Activated CD4-positive, alpha-beta T cell treated with anti-CD3 and anti-CD28 coated beads for 4 hours (primary cell): ENCODE data around the gene TUNAR.

Experiments
- DNase-seq, 2 donors: peaks; one replicate each; pipeline ENCODE4 v3.0.0-alpha.2; 2020

TUNAR gene

DNA sequence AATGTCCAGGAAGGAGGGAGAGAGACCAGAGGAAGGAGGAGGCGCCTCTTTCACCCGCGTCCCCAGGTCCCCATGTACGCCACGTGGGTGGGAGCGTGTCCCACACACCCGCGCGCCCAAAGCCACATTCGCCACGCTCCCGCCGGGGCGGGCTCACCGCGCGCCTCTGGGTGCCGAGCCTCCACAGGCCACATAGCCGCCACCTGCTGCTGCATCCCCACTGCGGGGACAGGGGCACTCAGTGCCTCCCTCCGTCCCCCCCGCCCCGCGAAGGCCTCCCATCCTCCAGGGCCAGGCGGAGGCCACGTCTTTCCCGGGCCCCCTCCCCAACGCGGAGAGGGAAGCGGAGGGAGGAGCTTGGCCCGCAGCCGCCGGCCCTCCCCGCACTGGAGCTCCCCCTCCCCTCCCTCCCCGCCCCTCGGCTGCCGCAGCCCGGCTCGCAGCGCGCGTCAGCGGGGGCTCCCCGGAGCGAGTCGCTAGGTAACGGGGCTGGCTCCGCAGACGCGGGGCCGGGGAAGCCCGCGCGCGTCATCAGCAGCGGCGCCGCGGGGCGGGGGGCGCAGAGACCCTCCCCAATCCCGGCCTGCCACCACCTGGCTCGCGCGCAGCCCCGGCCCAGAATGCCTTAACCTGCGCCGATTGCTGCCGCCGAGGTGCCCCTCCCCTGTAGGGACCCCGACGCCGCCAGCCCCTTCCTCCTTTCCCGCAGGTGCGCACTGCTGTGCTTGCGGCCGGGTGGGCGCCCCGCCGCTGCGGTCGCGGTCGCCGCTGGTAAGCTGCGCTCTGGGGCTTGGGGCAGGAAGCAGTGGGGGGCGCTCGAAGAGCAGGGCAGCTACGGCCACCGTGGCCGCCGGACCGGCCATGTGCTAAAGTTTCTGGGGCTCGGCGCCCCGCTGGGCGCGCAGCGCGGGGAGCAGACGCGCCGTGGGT, 536 bp upstream of the TUNAR start:
- no peak for DNase-seq

GRCh38 chr14:95877633-95878032, 1.0 kb downstream of the TUNAR start:
- no peak for DNase-seq

- no peak for DNase-seq
These were observed 7.7 kb downstream of the TUNAR start for GRCh38 chr14:95884377-95884776.

GRCh38 chr14:95885278-95885677, 8.6 kb downstream of the TUNAR start:
- no peak for DNase-seq

GRCh38 chr14:95885866-95886265, 9.2 kb downstream of the TUNAR start:
- DNase-seq: no peak

DNA sequence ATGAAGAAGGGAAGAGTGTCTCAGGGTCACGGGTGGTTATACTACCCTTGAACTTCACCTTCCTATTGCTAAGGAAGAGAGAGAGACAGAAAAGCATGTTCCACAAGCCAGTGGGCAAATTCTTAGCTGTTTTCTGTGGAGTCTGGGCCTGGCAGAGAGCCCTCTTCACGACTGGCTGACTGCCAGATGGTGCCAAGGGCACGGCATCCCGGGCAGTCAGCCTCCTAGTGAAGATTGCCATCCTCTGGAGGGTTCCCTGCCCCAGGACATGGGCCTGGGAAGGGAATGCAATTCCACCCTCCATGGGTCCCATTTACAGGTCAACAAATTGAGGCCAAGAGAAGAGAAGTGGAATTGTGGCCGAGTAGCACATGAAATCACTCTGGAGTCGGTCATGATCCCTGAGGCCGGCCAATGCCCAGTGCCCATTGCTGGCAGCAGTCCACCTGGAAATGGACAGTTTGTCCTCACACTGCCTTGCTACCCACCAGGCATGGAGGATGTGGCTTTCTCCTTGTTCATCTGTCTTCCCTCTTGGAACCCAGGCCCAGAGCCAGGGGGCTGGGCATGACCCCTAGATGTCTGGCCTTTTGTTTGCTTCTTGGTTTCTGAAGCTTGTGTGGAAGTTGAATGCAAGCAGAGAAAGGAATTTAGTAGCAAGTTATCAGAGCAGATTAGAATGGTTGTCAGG, 9.9 kb downstream of the TUNAR start:
- DNase-seq: no peak

DNA sequence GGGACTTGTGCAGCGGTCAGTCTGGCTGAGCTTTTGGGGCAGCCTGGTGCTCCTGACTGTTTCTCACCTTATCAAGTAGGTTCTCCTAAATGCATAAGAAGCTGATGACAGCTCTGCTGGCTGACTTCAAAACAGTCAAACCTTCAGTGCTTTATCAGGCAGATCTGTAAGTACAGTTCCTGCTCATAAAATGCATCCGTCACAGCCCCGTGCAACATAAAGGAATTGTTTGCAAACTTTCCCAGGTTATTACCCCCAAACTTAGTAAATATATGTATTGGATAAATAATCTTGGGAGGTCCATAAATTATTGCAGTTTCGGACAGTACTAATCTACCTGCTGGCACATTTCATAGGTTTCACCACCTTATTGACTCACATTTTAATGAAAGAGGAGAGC, 10.7 kb downstream of the TUNAR start:
- DNase-seq: no peak

DNA sequence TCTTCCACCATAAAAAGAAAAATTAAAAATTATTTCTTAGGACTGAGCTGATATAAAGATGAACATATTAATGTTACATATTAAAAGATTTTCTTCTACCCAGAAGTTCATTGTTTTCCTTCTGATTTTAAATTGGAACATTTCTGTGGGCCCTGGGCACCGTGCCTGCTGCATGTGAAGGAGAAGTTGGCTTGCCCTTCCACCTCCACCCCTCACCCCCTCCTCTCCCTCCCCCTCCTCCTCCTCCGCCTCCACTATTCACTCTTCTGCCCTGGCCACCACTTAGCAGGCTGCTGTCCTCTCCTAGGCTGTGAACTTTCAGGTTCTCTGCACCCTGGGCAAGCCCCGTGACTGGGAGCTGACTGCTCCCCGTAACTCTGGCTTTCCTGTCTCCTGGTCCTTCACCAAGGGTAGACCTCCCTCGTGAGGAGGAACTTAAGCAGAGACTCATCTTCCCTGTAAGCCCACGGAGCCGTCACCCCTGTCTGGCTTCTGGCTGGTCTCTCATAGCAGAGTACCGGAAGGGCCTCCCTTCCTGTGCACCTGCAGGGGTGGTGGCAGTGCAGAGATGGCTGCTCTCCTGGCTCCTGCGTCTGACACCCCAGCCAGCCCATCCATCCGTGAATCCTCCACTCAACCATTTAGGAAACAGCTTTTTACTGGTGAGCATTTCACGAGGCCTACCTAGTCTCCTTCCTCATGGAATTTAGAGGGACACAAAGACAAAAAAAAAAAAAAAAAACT, 12.8 kb downstream of the TUNAR start:
- no peak for DNase-seq

- DNase-seq: no peak
These were observed 15.1 kb downstream of the TUNAR start for GRCh38 chr14:95891742-95892141.

DNA sequence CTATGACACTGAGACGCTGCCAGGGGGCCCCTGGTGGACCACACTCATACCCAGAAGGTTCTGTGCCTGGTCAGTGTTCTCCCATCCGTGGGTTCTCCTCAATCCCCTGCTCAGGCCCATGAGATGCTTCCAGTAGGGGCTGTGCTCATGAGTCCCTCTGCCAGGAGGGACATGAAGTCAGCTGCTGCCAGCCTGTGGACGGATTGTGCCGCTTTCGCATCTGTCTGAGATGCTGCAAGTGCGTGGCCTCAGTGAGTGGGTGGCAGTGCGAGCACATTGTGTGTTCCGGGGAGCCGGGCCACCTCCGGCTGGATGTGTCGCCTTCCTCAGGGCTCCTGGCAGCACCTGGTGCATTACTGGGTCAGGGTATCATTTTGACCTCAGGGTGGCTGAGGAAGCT, 15.5 kb downstream of the TUNAR start:
- DNase-seq: no peak

GRCh38 chr14:95895720-95896119, 19.1 kb downstream of the TUNAR start:
- DNase-seq: peak in 1 of 2 donors; percentile 5

DNA sequence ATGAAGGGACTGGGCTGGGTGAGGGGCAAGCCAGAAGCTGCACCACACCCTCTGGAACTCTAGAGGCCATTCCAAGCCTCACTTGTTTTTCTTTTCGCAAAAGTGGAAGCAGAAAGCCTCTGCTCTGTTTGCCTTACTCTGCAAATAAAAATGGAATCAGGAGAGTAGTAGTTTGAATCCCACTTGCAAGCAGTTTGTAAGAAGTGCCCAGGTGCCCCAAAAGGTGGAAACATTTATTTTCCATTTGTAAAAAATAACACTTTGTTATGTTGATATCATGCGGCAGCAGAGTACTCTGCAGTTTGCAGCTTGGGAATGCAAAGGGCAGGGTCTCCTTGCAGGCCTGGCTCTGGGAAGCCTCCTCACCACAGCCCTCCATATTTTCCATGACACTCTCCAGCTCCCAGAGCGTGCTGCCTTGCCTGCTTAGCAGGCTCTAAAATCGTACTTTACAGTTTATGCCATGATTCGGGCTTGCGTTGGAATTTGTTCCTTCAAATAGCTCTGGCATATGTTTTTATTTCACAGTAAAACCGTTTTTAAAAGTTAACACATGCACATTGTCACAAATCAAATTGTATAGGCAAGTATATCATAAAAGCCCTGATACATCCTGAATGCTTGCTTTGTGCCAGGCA, 20.0 kb downstream of the TUNAR start:
- DNase-seq: no peak

GRCh38 chr14:95897280-95897679, 20.6 kb downstream of the TUNAR start:
- no peak for DNase-seq

- no peak for DNase-seq
These were observed 24.4 kb downstream of the TUNAR start for GRCh38 chr14:95901054-95901453.

GRCh38 chr14:95902273-95902826, 25.7 kb downstream of the TUNAR start:
- DNase-seq: no peak

DNA sequence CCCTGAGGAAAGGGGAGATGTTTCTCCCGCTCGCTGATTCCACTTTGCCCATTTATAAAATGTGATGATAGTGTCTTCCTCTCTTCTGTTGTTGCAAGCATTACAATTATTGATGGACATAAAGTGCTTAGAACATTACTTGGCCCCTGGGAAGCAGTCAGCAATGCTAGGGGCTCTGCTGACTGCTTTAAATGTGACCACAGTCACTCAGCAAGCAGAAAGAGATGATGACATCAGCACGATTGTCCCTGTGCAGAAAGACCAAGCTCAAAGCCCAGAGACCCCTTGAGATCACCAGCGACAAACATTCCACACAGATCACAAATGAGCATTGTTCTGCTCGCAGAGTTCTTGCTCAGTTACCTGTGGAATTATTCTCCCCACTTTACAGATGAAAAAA, 26.5 kb downstream of the TUNAR start:
- no peak for DNase-seq

GRCh38 chr14:95903616-95904107, 27.0 kb downstream of the TUNAR start:
- no peak for DNase-seq

DNA sequence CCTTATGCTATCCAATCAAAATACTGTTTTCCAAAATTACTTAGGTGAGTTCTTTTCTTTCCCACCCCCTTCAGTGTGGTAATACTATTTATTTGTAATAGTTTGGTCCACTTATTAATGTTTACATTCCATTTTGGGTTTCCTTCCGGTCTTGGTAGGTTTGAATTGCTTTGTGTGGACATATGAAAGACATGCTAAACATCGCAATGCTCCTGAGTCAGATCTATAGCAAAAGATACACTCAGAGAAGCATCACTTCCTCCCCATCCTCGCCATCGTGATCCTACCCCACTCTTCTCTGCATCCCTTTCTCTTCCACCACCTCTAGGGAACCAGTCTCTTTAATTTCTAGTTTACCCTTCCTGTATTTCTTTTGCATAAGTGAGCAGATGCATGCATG, 30.0 kb downstream of the TUNAR start:
- DNase-seq: no peak

- DNase-seq: no peak
These were observed 34.0 kb downstream of the TUNAR start for GRCh38 chr14:95910628-95911027.

DNA sequence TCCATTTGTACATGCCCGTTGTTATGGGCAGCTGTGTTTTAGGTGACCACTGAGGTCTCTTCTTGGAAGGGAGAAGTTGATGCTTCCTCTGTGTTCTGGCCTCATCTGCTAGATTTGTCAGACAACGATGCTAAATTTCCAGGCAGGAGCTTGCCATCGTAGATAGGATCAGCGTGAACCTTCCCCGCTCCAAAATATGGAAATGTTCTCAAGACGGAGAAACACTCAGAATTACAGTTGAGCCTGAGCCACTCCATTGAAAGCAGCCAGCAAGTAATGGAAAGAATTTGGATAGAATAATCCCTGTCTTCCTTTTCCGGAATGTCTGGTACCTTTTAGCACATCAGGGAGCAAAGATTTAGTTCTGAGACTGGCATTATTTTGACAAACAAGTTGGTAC, 34.8 kb downstream of the TUNAR start:
- no peak for DNase-seq

- DNase-seq: no peak
These were observed 38.7 kb downstream of the TUNAR start for GRCh38 chr14:95915330-95915729.

- no peak for DNase-seq
These were observed 41.8 kb downstream of the TUNAR start for GRCh38 chr14:95918466-95918865.
